ENCODE results near the gene FOXN4.

- TF ChIP-seq, protein P1, sequence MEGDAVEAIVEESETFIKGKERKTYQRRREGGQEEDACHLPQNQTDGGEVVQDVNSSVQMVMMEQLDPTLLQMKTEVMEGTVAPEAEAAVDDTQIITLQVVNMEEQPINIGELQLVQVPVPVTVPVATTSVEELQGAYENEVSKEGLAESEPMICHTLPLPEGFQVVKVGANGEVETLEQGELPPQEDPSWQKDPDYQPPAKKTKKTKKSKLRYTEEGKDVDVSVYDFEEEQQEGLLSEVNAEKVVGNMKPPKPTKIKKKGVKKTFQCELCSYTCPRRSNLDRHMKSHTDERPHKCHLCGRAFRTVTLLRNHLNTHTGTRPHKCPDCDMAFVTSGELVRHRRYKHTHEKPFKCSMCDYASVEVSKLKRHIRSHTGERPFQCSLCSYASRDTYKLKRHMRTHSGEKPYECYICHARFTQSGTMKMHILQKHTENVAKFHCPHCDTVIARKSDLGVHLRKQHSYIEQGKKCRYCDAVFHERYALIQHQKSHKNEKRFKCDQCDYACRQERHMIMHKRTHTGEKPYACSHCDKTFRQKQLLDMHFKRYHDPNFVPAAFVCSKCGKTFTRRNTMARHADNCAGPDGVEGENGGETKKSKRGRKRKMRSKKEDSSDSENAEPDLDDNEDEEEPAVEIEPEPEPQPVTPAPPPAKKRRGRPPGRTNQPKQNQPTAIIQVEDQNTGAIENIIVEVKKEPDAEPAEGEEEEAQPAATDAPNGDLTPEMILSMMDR (IDR thresholded peaks at IDR 0.05) = no peak
- TF ChIP-seq POLR2A (IDR thresholded peaks at IDR 0.05) = no peak
Observed at GRCh38 chr12:109261087-109261486, 48.0 kb downstream of the FOXN4 start.
